CD1c-positive myeloid dendritic cell (primary cell): Measurements from ENCODE around the gene SCIN.
"Not testable (repeated sequence)": the region's sequence is repeated elsewhere in the genome, so short reads cannot be mapped to it uniquely, and the experiment has no call there.

Experiments
- DNase-seq: peaks from one replicate; pipeline ENCODE4 v3.0.0-alpha.2; 2016; ENCODE audit errors: extremely low spot score

SCIN gene

GRCh38 chr7:12570534-12571461 is at the start of gene SCIN:
Gene SCIN (plus strand): TSS chr7:12570720. CDS start chr7:12570787, 67 bp downstream.
- peak; percentile 79 for DNase-seq

GRCh38 chr7:12524794-12525386 is 45.6 kb upstream of the SCIN start:
- DNase-seq, result peak; percentile 73

GRCh38 chr7:12526693-12527092 is 43.8 kb upstream of the SCIN start:
- DNase-seq, result not testable (repeated sequence)

GRCh38 chr7:12527670-12528069 is 42.9 kb upstream of the SCIN start:
- not testable (repeated sequence) for DNase-seq

- no peak for DNase-seq
These were observed 40.4 kb upstream of the SCIN start for GRCh38 chr7:12529971-12530710.

- no peak for DNase-seq
These were observed 38.7 kb upstream of the SCIN start for GRCh38 chr7:12531784-12532183.

- DNase-seq, result no peak
These were observed 36.5 kb upstream of the SCIN start for GRCh38 chr7:12534046-12534445.

GRCh38 chr7:12539681-12540080 is 30.8 kb upstream of the SCIN start:
- peak; percentile 38 for DNase-seq

- no peak for DNase-seq
These were observed 29.7 kb upstream of the SCIN start for GRCh38 chr7:12540850-12541249.

GRCh38 chr7:12543586-12543985 is 26.9 kb upstream of the SCIN start:
- no peak for DNase-seq

GRCh38 chr7:12549106-12549505 is 21.4 kb upstream of the SCIN start:
- DNase-seq, result peak; percentile 21

- DNase-seq, result no peak
These were observed 19.6 kb upstream of the SCIN start for GRCh38 chr7:12550956-12551355.

GRCh38 chr7:12552876-12553275 is 17.6 kb upstream of the SCIN start:
- DNase-seq, result no peak

- DNase-seq, result no peak
These were observed 17.1 kb upstream of the SCIN start for GRCh38 chr7:12553416-12553815.

GRCh38 chr7:12554351-12554750 is 16.2 kb upstream of the SCIN start:
- DNase-seq, result no peak

- DNase-seq, result no peak
These were observed 15.6 kb upstream of the SCIN start for GRCh38 chr7:12554872-12555271.

GRCh38 chr7:12555695-12556094 is 14.8 kb upstream of the SCIN start:
- not testable (repeated sequence) for DNase-seq

GRCh38 chr7:12556139-12556792 is 14.3 kb upstream of the SCIN start:
- DNase-seq, result not testable (repeated sequence)

- DNase-seq, result no peak
These were observed 13.2 kb upstream of the SCIN start for GRCh38 chr7:12557282-12557681.

GRCh38 chr7:12564996-12565764 is 5.3 kb upstream of the SCIN start:
- DNase-seq, result no peak

- DNase-seq, result no peak
These were observed 4.6 kb upstream of the SCIN start for GRCh38 chr7:12565873-12566272.
